A549 (cell line): ENCODE measurements around the gene MOB2.

Experiments used
- BHLHE40 ChIP-seq: IDR thresholded peaks from 2 replicates; pipeline ENCODE4 v1.6.1; 2012; ENCODE audit warnings: low read depth, low read length, inconsistent platforms
- EHF ChIP-seq: fragments of 250-450 bp; sonication (Bioruptor Pico); IDR thresholded peaks from 2 replicates; pipeline ENCODE4 v1.5.0; 2020; ENCODE audit warnings: mild to moderate bottlenecking
- EP300 ChIP-seq, 2 experiments: fragments of >200 bp; sonication (Bioruptor Twin); formaldehyde crosslinking; IDR thresholded peaks; 2 replicates in 1 of 2; 3 replicates in 1 of 2; pipeline ENCODE4 v1.6.1; 2016 to 2017
- MYC ChIP-seq: IDR thresholded peaks from 2 replicates; pipeline ENCODE4 v1.6.1; 2012; ENCODE audit warnings: mild to moderate bottlenecking, inconsistent platforms, low read length, improper control_type of control experiment, borderline replicate concordance
- POLR2A ChIP-seq: IDR thresholded peaks from 2 replicates; pipeline ENCODE4 v1.6.1; 2012; ENCODE audit warnings: mild to moderate bottlenecking, low read length
- POLR2AphosphoS2 ChIP-seq: conservative IDR thresholded peaks from 2 replicates; pipeline ENCODE4 v1.6.1; 2012; ENCODE audit warnings: low read length, improper control_type of control experiment, inconsistent platforms
- RAD21 ChIP-seq, 2 experiments: fragments of >200 bp in 1 of 2; sonication (Bioruptor Twin) in 1 of 2; formaldehyde crosslinking in 1 of 2; IDR thresholded peaks in 1 of 2; conservative IDR thresholded peaks in 1 of 2; 2 replicates in 1 of 2; 3 replicates in 1 of 2; pipeline ENCODE4 v1.6.1; 2012 to 2018; ENCODE audit warnings: inconsistent platforms in 1 of 2
- SREBF2 ChIP-seq: fragments of 450-650 bp; IDR thresholded peaks from 2 replicates; pipeline ENCODE4 v1.6.1; 2014; ENCODE audit warnings: mild to moderate bottlenecking, moderate library complexity
- ZSCAN20 ChIP-seq: fragments of 250-450 bp; sonication (Bioruptor Pico); IDR thresholded peaks from 2 replicates; pipeline ENCODE4 v1.8.0; 2022; ENCODE audit warnings: mild to moderate bottlenecking, moderate library complexity
- TF ChIP-seq, protein P1 (sequence below): fragments of >200 bp; sonication (Bioruptor Twin); formaldehyde crosslinking; IDR thresholded peaks from 3 replicates; pipeline ENCODE4 v1.5.1; 2016

DNA sequence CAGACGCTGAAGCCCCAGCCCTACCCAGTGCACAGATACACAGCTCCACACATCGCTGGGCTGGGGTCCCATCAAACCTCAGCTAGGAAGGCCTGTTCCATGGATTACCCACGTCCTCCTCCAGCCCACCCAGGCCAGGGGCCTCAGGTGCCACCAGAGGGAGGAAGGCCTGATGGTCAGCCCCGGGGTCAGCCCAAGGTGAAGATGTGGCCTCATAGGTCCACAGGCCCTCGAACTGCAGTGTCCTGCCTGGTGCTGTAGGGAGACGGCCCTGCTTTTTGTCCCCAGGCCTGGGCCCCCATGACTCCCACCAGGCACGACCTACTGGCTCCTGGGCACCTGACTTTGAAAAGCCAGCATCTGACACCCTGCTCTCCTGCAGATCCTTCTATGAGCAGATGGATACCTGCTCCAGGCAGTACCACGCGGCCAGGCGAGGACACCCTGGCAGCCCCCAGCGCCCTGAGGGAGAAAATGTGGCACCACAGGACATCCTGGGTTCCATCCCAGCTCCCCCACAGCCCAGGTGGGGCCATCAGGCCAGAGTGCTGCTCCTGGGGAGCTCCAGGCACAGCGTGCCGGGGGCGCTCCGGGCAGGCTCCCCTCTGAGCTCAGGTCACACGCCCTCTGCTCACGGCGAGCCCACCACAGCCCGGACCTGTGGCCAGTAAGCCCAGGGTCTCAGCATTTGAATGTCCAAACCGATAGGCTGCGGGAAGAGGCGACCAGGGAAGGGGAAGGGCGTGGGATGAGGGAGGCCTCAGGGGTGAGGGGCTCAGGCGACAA lies 15.8 kb upstream of the MOB2 start:
- no peak for TF ChIP-seq ZSCAN20
- TF ChIP-seq, protein P1, sequence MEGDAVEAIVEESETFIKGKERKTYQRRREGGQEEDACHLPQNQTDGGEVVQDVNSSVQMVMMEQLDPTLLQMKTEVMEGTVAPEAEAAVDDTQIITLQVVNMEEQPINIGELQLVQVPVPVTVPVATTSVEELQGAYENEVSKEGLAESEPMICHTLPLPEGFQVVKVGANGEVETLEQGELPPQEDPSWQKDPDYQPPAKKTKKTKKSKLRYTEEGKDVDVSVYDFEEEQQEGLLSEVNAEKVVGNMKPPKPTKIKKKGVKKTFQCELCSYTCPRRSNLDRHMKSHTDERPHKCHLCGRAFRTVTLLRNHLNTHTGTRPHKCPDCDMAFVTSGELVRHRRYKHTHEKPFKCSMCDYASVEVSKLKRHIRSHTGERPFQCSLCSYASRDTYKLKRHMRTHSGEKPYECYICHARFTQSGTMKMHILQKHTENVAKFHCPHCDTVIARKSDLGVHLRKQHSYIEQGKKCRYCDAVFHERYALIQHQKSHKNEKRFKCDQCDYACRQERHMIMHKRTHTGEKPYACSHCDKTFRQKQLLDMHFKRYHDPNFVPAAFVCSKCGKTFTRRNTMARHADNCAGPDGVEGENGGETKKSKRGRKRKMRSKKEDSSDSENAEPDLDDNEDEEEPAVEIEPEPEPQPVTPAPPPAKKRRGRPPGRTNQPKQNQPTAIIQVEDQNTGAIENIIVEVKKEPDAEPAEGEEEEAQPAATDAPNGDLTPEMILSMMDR: no peak
- no peak for TF ChIP-seq SREBF2
- no peak for TF ChIP-seq POLR2A
- no peak for TF ChIP-seq MYC
- TF ChIP-seq POLR2AphosphoS2: no peak
- TF ChIP-seq EHF (CRISPR knock-in tag): no peak
- no peak for TF ChIP-seq BHLHE40
- no peak for TF ChIP-seq RAD21 (conservative IDR thresholded peaks at IDR 0.05 in 1 of 2, IDR thresholded peaks at IDR 0.05 in 1 of 2)
- no peak for TF ChIP-seq EP300 (IDR thresholded peaks at IDR 0.05)
